Uterus (tissue), 4 donors: ENCODE results near the gene BICRAL. TPM values are rescaled to one million over a fixed set of nuclear protein-coding genes. Genes with fewer than 3 reads are reported as not detected.

Source experiments
- DNase-seq, 2 donors: peaks; one replicate each; pipeline ENCODE4 v3.0.0-alpha.2; 2019 to 2020
- H3K27ac ChIP-seq, 2 donors: fragments of 200-600 bp; sonication (generic); 1 replicate in 1 of 2; 2 replicates in 1 of 2; pipeline ENCODE4 v1.5.1; 2016 to 2018
- H3K27me3 ChIP-seq, 2 donors: fragments of 200-600 bp; sonication (generic); one replicate each; pipeline ENCODE4 v1.5.1; 2018 to 2019; ENCODE audit warnings: control low read depth in 1 of 2
- H3K36me3 ChIP-seq, 2 donors: fragments of 200-600 bp; sonication (generic); one replicate each; pipeline ENCODE4 v1.5.1; 2019; ENCODE audit warnings: control low read depth in 1 of 2
- H3K4me1 ChIP-seq, 2 donors: fragments of 200-600 bp; sonication (generic); one replicate each; pipeline ENCODE4 v1.5.1; 2018 to 2019; ENCODE audit warnings: control low read depth in 1 of 2
- H3K4me3 ChIP-seq, 2 donors: fragments of 200-600 bp; sonication (generic); 1 replicate in 1 of 2; 2 replicates in 1 of 2; pipeline ENCODE4 v1.5.1; 2018 to 2019; ENCODE audit warnings: mild to moderate bottlenecking in 1 of 2
- H3K9me3 ChIP-seq, 2 donors: fragments of 200-600 bp; sonication (generic); one replicate each; pipeline ENCODE4 v1.5.1; 2019; ENCODE audit warnings: control low read depth in 1 of 2
- POLR2A ChIP-seq, 2 donors: fragments of 450-650 bp; IDR thresholded peaks; one replicate each; pipeline ENCODE4 v1.6.1; 2016; ENCODE audit warnings: antibody characterized with exemption in 2 of 2, mild to moderate bottlenecking in 1 of 2, moderate library complexity in 1 of 2
- intact Hi-C: fragments of 100-400 bp; cut with DNase I; formaldehyde crosslinking; loops from one replicate; pipeline ENCODE4 v1.15.1; 2023; ENCODE audit warnings: low total_unique reads
- total RNA-seq, 4 donors: library from RNA; depleted of rRNA in 3 of 4; stranded (reverse); fragments of >200 nt in 3 of 4; gene quantifications; one replicate each; pipeline versions ENCODE4 v1.1.0 to v1.2.4, GENCODE V29; 2014 to 2023
- TF ChIP-seq, protein P1 (sequence below), 4 experiments: fragments of 200-600 bp in 2 of 4; fragments of 450-650 bp in 2 of 4; sonication (generic) in 2 of 4; IDR thresholded peaks; one replicate each; pipeline ENCODE4 v1.5.1; 2016 to 2019; ENCODE audit warnings: antibody characterized with exemption in 4 of 4, mild to moderate bottlenecking in 2 of 4, moderate library complexity in 1 of 4
- donor health status: DM: yes; HTN: yes; CAD: no.

Gene BICRAL
- total RNA-seq, 4 donors from 2014 or later, result 7.4 to 35.3 (median 18.2) TPM

DNA sequence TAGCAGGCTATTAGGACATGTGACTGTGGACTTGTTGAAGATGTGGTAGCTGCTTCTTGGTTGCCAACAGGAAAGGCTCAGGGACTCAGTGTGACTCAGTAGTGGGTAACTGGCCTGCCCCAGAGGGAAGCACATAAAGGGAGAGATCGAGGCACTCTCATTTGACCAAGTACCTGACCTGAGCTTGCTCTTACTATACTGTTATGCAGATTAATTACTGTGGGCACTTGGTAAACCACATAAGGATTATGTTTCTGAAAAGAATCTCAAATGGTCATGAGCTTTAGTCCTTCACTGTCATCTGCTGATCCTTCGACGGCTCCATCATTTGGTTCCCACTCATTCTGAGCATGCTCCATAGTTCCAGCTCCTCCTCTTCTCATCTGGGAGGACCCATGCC, 49.4 kb downstream of the BICRAL start:
- DNase-seq, result no peak
- Histone ChIP-seq H3K27ac (no peak overlapping the region), H3K27me3 (no peaks in the 10 kb centered on the region), H3K9me3 (no peaks in the 10 kb centered on the region), H3K4me1 (no peaks in the 10 kb centered on the region), H3K36me3 (no peaks in the 10 kb centered on the region), H3K4me3 (no peak overlapping the region)
- intact Hi-C loops, result no loop called here
- no peak for TF ChIP-seq POLR2A (IDR thresholded peaks at IDR 0.05)
- TF ChIP-seq, protein P1, sequence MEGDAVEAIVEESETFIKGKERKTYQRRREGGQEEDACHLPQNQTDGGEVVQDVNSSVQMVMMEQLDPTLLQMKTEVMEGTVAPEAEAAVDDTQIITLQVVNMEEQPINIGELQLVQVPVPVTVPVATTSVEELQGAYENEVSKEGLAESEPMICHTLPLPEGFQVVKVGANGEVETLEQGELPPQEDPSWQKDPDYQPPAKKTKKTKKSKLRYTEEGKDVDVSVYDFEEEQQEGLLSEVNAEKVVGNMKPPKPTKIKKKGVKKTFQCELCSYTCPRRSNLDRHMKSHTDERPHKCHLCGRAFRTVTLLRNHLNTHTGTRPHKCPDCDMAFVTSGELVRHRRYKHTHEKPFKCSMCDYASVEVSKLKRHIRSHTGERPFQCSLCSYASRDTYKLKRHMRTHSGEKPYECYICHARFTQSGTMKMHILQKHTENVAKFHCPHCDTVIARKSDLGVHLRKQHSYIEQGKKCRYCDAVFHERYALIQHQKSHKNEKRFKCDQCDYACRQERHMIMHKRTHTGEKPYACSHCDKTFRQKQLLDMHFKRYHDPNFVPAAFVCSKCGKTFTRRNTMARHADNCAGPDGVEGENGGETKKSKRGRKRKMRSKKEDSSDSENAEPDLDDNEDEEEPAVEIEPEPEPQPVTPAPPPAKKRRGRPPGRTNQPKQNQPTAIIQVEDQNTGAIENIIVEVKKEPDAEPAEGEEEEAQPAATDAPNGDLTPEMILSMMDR (IDR thresholded peaks at IDR 0.05), result no peak

DNA sequence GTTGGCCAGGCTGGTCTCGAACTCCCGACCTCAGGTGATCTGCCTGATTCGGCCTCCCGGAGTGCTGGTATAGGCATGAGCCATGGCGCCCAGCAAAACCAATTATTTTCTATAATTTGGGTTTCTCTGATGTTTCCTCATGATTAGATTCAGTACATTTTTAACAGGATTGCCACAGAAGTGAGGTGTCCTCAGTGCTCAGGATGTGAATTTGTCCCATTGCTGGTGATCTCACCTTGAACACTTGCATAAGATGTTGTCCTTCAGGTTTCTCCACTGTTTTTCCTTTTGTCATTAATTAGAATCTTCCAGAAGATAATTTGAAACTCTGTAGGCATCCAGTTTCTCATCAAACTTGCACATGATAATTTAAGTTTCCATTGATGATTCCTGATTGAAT, 52.2 kb downstream of the BICRAL start:
- Histone ChIP-seq H3K27me3 (no peaks in the 10 kb centered on the region), H3K9me3 (no peaks in the 10 kb centered on the region), H3K4me3 (no peak overlapping the region), H3K36me3 (no peaks in the 10 kb centered on the region), H3K4me1 (no peaks in the 10 kb centered on the region), H3K27ac (no peak overlapping the region)
- TF ChIP-seq POLR2A (IDR thresholded peaks at IDR 0.05), result no peak
- TF ChIP-seq, protein P1 (IDR thresholded peaks at IDR 0.05), result no peak
- DNase-seq, result no peak
- intact Hi-C loops, result no loop called here

DNA sequence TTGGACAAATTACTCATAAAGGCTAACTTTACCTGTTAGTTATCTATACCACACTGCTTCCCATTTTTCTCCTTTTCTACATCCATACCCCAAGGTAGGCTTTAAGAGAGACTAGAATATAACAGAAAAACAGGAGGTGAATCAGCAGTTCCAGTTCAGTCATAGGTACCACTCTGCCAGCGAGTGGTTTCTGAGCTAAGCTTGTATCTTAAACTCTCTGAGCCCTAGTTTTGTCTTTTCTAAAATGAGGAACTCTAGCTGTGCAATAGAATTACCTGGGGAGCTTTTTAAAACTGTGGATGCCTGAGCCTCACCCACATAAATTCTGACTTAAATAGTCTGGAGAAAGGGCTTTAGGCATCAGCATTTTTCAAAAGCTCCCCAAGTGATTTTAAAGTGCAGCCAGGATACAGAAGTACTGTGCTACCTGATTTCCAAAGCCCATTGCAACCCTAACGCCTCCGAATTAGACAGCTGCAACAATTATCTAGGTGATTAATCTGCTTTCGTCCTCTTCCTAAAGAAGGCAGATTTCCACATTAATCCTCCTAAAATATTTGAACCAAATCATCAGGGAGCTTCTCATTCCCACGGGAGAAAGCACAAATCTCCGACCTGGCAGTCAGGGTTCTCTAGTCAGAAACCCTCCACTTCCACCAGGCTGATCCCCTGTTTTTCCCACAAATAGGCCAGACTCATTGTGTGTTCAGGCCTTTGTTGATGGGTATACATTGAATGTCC, 60.2 kb downstream of the BICRAL start:
- no peaks in the 10 kb centered on the region for H3K4me1 ChIP-seq
- no peak for DNase-seq
- no peak overlapping the region for H3K27ac ChIP-seq
- no peak for TF ChIP-seq POLR2A (IDR thresholded peaks at IDR 0.05)
- TF ChIP-seq, protein P1 (IDR thresholded peaks at IDR 0.05), result no peak
- intact Hi-C loops, result no loop called here
- no peaks in the 10 kb centered on the region for H3K27me3 ChIP-seq
- no peaks in the 10 kb centered on the region for H3K9me3 ChIP-seq
- no peak overlapping the region for H3K4me3 ChIP-seq
- no peaks in the 10 kb centered on the region for H3K36me3 ChIP-seq

DNA sequence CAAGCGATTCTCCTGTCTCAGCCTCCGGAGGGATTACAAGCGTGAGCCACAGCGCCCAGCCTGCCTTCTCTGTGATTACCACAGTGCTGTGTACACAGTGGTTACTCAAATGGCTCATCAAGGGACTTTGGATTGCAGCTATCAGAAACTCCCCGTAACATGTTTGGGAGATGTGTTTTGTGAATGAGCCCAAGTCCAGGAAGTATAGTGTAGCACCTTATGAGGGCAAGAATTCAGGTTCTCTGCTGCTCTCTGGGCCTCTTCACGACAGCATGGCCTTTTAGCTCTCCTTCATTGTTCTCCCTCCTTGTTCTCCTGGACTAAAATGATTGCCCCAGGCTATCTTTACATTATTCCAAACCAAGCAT, 63.5 kb downstream of the BICRAL start:
- TF ChIP-seq, protein P1 (IDR thresholded peaks at IDR 0.05), result no peak
- no peak for TF ChIP-seq POLR2A (IDR thresholded peaks at IDR 0.05)
- intact Hi-C loops, result no loop called here

DNA sequence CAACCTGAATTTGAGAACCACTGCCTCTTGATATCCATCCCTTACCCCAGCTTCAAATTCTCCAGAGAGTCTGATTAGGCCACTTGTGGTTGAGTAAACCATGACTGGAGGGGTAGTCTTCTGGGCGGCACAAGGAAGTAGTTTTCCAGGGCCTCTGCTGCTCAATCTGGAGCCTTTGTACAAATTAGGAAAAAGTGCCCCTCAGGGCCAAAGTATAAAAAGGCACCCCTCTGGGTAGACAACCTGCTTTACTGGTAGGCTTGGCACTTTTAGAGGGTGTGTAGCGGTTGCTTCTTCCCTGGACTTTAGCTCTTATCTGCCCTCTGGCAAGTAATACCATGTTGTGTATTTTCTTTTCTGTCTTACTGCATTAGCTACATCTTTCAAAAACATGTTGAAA, 64.7 kb downstream of the BICRAL start:
- Histone ChIP-seq H3K4me3 (no peak overlapping the region), H3K36me3 (no peaks in the 10 kb centered on the region), H3K4me1 (no peaks in the 10 kb centered on the region), H3K9me3 (no peaks in the 10 kb centered on the region), H3K27ac (no peak overlapping the region), H3K27me3 (no peaks in the 10 kb centered on the region)
- no peak for DNase-seq
- intact Hi-C loops, result no loop called here
- TF ChIP-seq, protein P1 (IDR thresholded peaks at IDR 0.05), result no peak
- TF ChIP-seq POLR2A (IDR thresholded peaks at IDR 0.05), result no peak

More for the DNA sequence above, 63.5 kb downstream of the BICRAL start:
- H3K4me3 ChIP-seq, result no peak overlapping the region
- no peaks in the 10 kb centered on the region for H3K36me3 ChIP-seq
- H3K27me3 ChIP-seq, result no peaks in the 10 kb centered on the region
- H3K9me3 ChIP-seq, result no peaks in the 10 kb centered on the region
- H3K4me1 ChIP-seq, result no peaks in the 10 kb centered on the region
- H3K27ac ChIP-seq, result no peak overlapping the region
- no peak for DNase-seq
